Right lobe of liver (tissue), 6 donors: ENCODE data around the gene MEI1. TPM values are rescaled to one million over a fixed set of nuclear protein-coding genes. Genes with fewer than 3 reads are reported as not detected.

Experiments used
- ATAC-seq, 4 donors: fragments of 200-7000 bp; cut with Tn5 transposase; one replicate each; pipeline ENCODE4 v1.9.1; 2020; ENCODE audit warnings: mild to moderate bottlenecking in 4 of 4, moderate library complexity in 4 of 4
- DNase-seq, 3 donors: peaks; one replicate each; pipeline ENCODE4 v3.0.0-alpha.2; 2020
- H3K27ac ChIP-seq, 3 donors: fragments of 200-600 bp; one replicate each; pipeline ENCODE4 v1.8.0; 2022
- H3K27me3 ChIP-seq, 2 donors: fragments of 200-600 bp; one replicate each; pipeline ENCODE4 v1.8.0; 2022
- H3K36me3 ChIP-seq, 4 donors: fragments of 200-600 bp; sonication (generic) in 1 of 4; one replicate each; pipeline versions ENCODE4 v1.5.1 to v1.8.0; 2017 to 2022; ENCODE audit warnings: control low read depth in 1 of 4
- H3K4me1 ChIP-seq, 4 donors: fragments of 200-600 bp; sonication (generic) in 1 of 4; one replicate each; pipeline versions ENCODE4 v1.5.1 to v1.8.0; 2017 to 2022; ENCODE audit warnings: control low read depth in 1 of 4
- H3K4me3 ChIP-seq, 3 donors: fragments of 200-600 bp; one replicate each; pipeline ENCODE4 v1.8.0; 2022
- H3K9me3 ChIP-seq, 4 donors: fragments of 200-600 bp; sonication (generic) in 1 of 4; one replicate each; pipeline versions ENCODE4 v1.5.1 to v1.8.0; 2017 to 2022; ENCODE audit warnings: control low read depth in 1 of 4
- POLR2A ChIP-seq: fragments of 450-650 bp; IDR thresholded peaks from one replicate; pipeline ENCODE4 v1.6.1; 2017; ENCODE audit warnings: antibody characterized with exemption, mild to moderate bottlenecking
- WGBS: methylation state at CpG from one replicate; pipeline ENCODE4 v1.1.6; 2018; ENCODE audit warnings: low coverage, low lambda C conversion rate; ENCODE audit not compliant: insufficient coverage; ENCODE audit errors: missing lambda C conversion rate; 5-methylcytosine and 5-hydroxymethylcytosine counted together
- intact Hi-C, 2 donors: fragments of 100-400 bp; cut with DNase I; formaldehyde crosslinking; loops; one replicate each; pipeline versions ENCODE4 v1.11.2 to v1.14.1; 2022
- total RNA-seq, 6 experiments: library from RNA; depleted of rRNA in 2 of 6; stranded (reverse); fragments of >200 nt in 2 of 6; fragmentation: NEBNext Ultra II Directional in 3 of 6; extraction: Animal tissue kit (Norgen Biotek cat#: 25700) in 3 of 6; gene quantifications; one replicate each; pipeline versions ENCODE4 v1.1.0 to v1.2.4, GENCODE V29; 2016 to 2023
- TF ChIP-seq, protein P1 (sequence below), 4 donors: fragments of 200-600 bp in 3 of 4; fragments of 450-650 bp in 1 of 4; IDR thresholded peaks; one replicate each; pipeline versions ENCODE4 v1.5.1 to v1.8.0; 2016 to 2022; ENCODE audit warnings: antibody characterized with exemption in 4 of 4, mild to moderate bottlenecking in 2 of 4
- donor health status: DM: no; HTN: yes; CAD: no.
- donor health status: DM: no; HTN: no; CAD: no.
- donor health status: DM: no; HTN: no; CAD: no.
- donor health status: DM: no; HTN: yes; CAD: no.
- donor health status: DM: no; HTN: yes; CAD: no.

The MEI1 gene
- total RNA-seq, 6 experiments from 2014 or later: 0.37 to 1.0 (median 0.60) TPM

DNA sequence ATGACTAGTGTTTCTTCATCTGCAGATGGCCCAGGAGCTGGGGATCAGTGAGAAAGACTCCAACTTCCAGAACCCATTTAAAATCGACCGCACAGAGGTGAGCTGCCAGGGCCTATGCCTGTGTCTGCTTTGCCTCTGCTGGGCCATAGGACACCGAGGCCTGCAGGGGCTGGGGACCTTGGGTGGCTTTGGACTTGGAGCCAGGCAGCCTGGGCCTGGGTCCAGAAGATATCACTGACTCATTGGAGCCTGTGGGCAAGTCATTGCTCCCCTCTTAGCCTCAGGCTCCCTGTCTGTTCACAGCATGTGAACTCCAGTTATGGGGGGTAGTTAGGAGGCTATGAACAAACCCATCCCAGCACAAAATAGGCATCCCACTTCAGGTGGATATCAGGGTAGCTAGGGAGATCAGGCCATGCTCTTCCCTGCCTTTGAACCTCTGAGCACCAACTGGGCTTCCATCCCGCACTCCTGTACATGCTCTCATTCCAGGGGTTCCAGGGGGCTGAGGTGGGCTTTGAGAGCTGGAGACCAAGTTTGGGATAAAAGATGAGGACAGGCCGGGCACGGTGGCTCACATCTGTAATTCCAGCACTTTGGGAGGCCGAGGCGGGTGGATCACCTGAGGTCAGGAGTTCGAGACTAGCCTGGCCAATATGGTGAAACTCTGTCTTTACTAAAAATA lies 114.6 kb downstream of the MEI1 start:
- Histone ChIP-seq H3K27me3 (no peaks in the 10 kb centered on the region), H3K9me3 (no peaks in the 10 kb centered on the region), H3K4me1 (no peaks in the 10 kb centered on the region), H3K4me3 (no peak overlapping the region), H3K36me3 (peaks cover 0 to 4% (median 0%) of the 10 kb centered on the region in 4 donors), H3K27ac (no peak overlapping the region)
- ATAC-seq: no peak
- intact Hi-C loops: no loop called here
- no peak for DNase-seq
- WGBS: 100% methylated on average over 1 of the region's 9 CpGs
- TF ChIP-seq, protein P1, sequence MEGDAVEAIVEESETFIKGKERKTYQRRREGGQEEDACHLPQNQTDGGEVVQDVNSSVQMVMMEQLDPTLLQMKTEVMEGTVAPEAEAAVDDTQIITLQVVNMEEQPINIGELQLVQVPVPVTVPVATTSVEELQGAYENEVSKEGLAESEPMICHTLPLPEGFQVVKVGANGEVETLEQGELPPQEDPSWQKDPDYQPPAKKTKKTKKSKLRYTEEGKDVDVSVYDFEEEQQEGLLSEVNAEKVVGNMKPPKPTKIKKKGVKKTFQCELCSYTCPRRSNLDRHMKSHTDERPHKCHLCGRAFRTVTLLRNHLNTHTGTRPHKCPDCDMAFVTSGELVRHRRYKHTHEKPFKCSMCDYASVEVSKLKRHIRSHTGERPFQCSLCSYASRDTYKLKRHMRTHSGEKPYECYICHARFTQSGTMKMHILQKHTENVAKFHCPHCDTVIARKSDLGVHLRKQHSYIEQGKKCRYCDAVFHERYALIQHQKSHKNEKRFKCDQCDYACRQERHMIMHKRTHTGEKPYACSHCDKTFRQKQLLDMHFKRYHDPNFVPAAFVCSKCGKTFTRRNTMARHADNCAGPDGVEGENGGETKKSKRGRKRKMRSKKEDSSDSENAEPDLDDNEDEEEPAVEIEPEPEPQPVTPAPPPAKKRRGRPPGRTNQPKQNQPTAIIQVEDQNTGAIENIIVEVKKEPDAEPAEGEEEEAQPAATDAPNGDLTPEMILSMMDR (IDR thresholded peaks at IDR 0.05): no peak
- TF ChIP-seq POLR2A: no peak

GRCh38 chr22:41815716-41816115 lies 116.4 kb downstream of the MEI1 start:
- H3K27me3 ChIP-seq: no peaks in the 10 kb centered on the region
- ATAC-seq (no peak), DNase-seq (no peak)
- H3K36me3 ChIP-seq: peaks cover 0 to 4% (median 0%) of the 10 kb centered on the region in 4 donors
- H3K4me3 ChIP-seq: no peak overlapping the region
- H3K9me3 ChIP-seq: no peaks in the 10 kb centered on the region
- intact Hi-C loops: loop anchor here in 1 of 2 donors (5.0 kb wide), 1 partner anchor 127 kb away; no protein-coding TSS in a partner anchor
- WGBS: 100% methylated on average over 3 of the region's 3 CpGs
- TF ChIP-seq, protein P1 (IDR thresholded peaks at IDR 0.05): no peak
- no peak for TF ChIP-seq POLR2A
- no peaks in the 10 kb centered on the region for H3K4me1 ChIP-seq
- no peak overlapping the region for H3K27ac ChIP-seq

DNA sequence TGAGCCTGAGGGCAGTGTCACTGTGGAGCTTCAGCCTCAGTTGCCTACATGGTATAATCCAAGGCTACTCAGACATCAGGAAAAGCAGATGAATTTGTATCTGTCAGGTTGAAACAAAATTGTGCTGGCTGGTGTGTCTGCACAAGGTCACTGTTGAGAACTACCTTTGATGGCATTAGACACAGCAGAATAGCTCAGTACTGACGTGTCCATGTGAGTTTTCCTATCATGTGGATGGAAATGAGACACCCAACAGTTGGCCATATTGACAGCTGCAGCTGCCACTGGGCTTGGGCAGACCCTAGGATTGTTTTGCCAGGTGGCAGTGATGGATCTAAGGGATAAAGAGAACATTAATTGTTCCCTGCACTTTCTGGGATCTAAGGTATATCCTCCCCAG lies 116.9 kb downstream of the MEI1 start:
- 83% methylated on average over 1 of the region's 1 CpG for WGBS
- Histone ChIP-seq H3K27ac (no peak overlapping the region), H3K4me1 (no peaks in the 10 kb centered on the region), H3K4me3 (no peak overlapping the region), H3K9me3 (no peaks in the 10 kb centered on the region), H3K36me3 (peaks cover 0 to 4% (median 0%) of the 10 kb centered on the region in 4 donors), H3K27me3 (no peaks in the 10 kb centered on the region)
- intact Hi-C loops: loop anchor here in 1 of 2 donors (5.0 kb wide), 1 partner anchor 126 kb away; no protein-coding TSS in a partner anchor
- DNase-seq: no peak
- no peak for TF ChIP-seq POLR2A
- no peak for ATAC-seq

DNA sequence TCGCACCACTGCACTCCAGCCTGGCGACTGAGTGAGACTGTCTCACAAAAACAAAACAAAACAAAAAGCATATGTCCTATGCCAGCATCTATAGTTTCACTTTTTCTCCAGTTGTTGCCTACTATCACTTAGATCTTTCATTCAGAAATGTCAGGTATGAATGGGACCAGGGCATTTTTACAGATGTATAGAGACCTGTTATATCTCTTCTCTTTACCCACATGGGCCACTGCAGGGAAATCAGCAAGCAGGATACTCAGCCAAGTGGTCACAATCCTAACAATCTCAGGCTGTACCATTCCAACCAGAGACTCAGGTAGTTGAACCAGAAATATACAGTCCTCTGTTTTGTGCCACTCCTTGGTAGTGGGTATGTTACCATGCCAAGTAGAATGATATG lies 117.6 kb downstream of the MEI1 start:
- Histone ChIP-seq H3K9me3 (no peaks in the 10 kb centered on the region), H3K4me1 (no peaks in the 10 kb centered on the region), H3K27me3 (no peaks in the 10 kb centered on the region), H3K27ac (no peak overlapping the region), H3K4me3 (no peak overlapping the region), H3K36me3 (peaks cover 0 to 4% (median 0%) of the 10 kb centered on the region in 4 donors)
- intact Hi-C loops: loop anchor here in 1 of 2 donors (5.0 kb wide), 1 partner anchor 125 kb away; no protein-coding TSS in a partner anchor
- 100% methylated on average over 2 of the region's 2 CpGs for WGBS
- TF ChIP-seq POLR2A: no peak
- TF ChIP-seq, protein P1 (IDR thresholded peaks at IDR 0.05): no peak
- no peak for ATAC-seq
- DNase-seq: no peak

DNA sequence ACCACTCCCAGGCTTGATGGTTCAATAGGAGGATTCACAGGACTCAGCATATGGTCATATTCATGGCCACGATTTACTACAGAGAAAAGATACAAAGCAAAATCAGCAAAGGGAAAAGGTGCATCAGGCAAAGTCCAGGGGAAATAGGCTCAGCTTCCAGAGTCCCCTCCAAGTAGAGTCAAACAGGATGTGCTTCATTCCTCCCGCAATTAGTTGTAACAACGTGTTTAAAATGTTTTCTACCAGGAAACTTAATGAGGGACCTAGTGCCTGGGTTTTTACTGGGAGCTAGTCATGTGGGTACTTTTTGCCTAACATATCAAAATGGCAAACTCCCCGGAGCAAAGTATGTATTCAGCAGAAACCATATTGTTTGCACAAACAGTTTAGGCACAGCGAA lies 118.7 kb downstream of the MEI1 start:
- DNase-seq: no peak
- ATAC-seq: no peak
- Histone ChIP-seq H3K4me1 (no peaks in the 10 kb centered on the region), H3K36me3 (peaks cover 0 to 4% (median 0%) of the 10 kb centered on the region in 4 donors), H3K27me3 (no peaks in the 10 kb centered on the region), H3K9me3 (no peaks in the 10 kb centered on the region), H3K27ac (no peak overlapping the region), H3K4me3 (no peak overlapping the region)
- 80% methylated on average over 5 of the region's 5 CpGs for WGBS
- TF ChIP-seq POLR2A: no peak
- TF ChIP-seq, protein P1 (IDR thresholded peaks at IDR 0.05): no peak
- intact Hi-C loops: loop anchor here in 1 of 2 donors (5.0 kb wide), 1 partner anchor 124 kb away; no protein-coding TSS in a partner anchor
